Urinary bladder (tissue), 2 donors: Measurements from ENCODE around the gene WFDC8. TPM values are rescaled to one million over a fixed set of nuclear protein-coding genes. Genes with fewer than 3 reads are reported as not detected.

ENCODE experiments used
- polyA plus RNA-seq: library from polyadenylated mRNA; stranded (reverse); fragments of 200-250 nt; gene quantifications from one replicate; pipeline ENCODE4 v1.2.3, GENCODE V29; 2013
- small RNA-seq: library from RNA; depleted of rRNA; stranded (forward); fragments of <200 nt; gene quantifications from one replicate; pipeline ENCODE3, GENCODE V24; 2014
- total RNA-seq: library from RNA; depleted of rRNA; stranded (reverse); fragments of >200 nt; gene quantifications from one replicate; pipeline ENCODE4 v1.2.3, GENCODE V29; 2014
- donor health status: healthy.

The WFDC8 gene
- total and polyA plus RNA-seq, 2 donors = not detected

Small RNA genes lying within 50 kb of the gene (small RNA-seq; reads per million reads assigned to genes)
- not detected for gene AL031663.1
- not detected for gene HSPD1P21
- not detected for gene RNA5SP485

Other genes with a start within 250 kb of the WFDC8 start
- 28.9 TPM for gene SDC4, start 230.9 kb downstream of the WFDC8 start, total RNA-seq
- gene SDC4, start 230.9 kb downstream of the WFDC8 start, polyA plus RNA-seq = 110 TPM
- gene SYS1, start 216.1 kb downstream of the WFDC8 start, total RNA-seq = 19.5 TPM
- gene SYS1, start 216.1 kb downstream of the WFDC8 start, polyA plus RNA-seq = 39.4 TPM
- gene TP53TG5, start 201.0 kb downstream of the WFDC8 start, total RNA-seq = 0.69 TPM
- gene TP53TG5, start 201.0 kb downstream of the WFDC8 start, polyA plus RNA-seq = 0.96 TPM
- 15.5 TPM for gene DBNDD2, start 171.0 kb downstream of the WFDC8 start, total RNA-seq
- 194 TPM for gene DBNDD2, start 171.0 kb downstream of the WFDC8 start, polyA plus RNA-seq
- gene PIGT, start 163.1 kb downstream of the WFDC8 start, total RNA-seq = 30.5 TPM
- gene PIGT, start 163.1 kb downstream of the WFDC8 start, polyA plus RNA-seq = 121 TPM
- gene WFDC2, start 109.5 kb downstream of the WFDC8 start, total RNA-seq = not detected
- 430 TPM for gene WFDC2, start 109.5 kb downstream of the WFDC8 start, polyA plus RNA-seq
- gene SPINT3, start 63.7 kb downstream of the WFDC8 start, total RNA-seq = not detected
- gene SPINT3, start 63.7 kb downstream of the WFDC8 start, polyA plus RNA-seq = not detected
- gene WFDC6, start 39.8 kb downstream of the WFDC8 start, total RNA-seq = not detected
- gene WFDC6, start 39.8 kb downstream of the WFDC8 start, polyA plus RNA-seq = not detected
- gene EPPIN, start 31.9 kb downstream of the WFDC8 start, total RNA-seq = not detected
- gene EPPIN, start 31.9 kb downstream of the WFDC8 start, polyA plus RNA-seq = not detected
- not detected for gene WFDC10A, start 50.5 kb upstream of the WFDC8 start, total RNA-seq
- gene WFDC10A, start 50.5 kb upstream of the WFDC8 start, polyA plus RNA-seq = not detected
- not detected for gene WFDC9, start 52.0 kb upstream of the WFDC8 start, total RNA-seq
- gene WFDC9, start 52.0 kb upstream of the WFDC8 start, polyA plus RNA-seq = not detected
- not detected for gene WFDC11, start 91.0 kb upstream of the WFDC8 start, total RNA-seq
- gene WFDC11, start 91.0 kb upstream of the WFDC8 start, polyA plus RNA-seq = not detected
- gene WFDC13, start 122.8 kb upstream of the WFDC8 start, total RNA-seq = 0.37 TPM
- 0.14 TPM for gene WFDC13, start 122.8 kb upstream of the WFDC8 start, polyA plus RNA-seq
- not detected for gene WFDC10B, start 125.7 kb upstream of the WFDC8 start, total RNA-seq
- 6.9 TPM for gene WFDC10B, start 125.7 kb upstream of the WFDC8 start, polyA plus RNA-seq
- gene SPINT4, start 143.1 kb upstream of the WFDC8 start, total RNA-seq = not detected
- gene SPINT4, start 143.1 kb upstream of the WFDC8 start, polyA plus RNA-seq = not detected
- 0.90 TPM for gene WFDC3, start 212.6 kb upstream of the WFDC8 start, total RNA-seq
- 31.5 TPM for gene WFDC3, start 212.6 kb upstream of the WFDC8 start, polyA plus RNA-seq
- 8.1 TPM for gene DNTTIP1, start 212.7 kb upstream of the WFDC8 start, total RNA-seq
- gene DNTTIP1, start 212.7 kb upstream of the WFDC8 start, polyA plus RNA-seq = 67.0 TPM
- 15.6 TPM for gene UBE2C, start 233.4 kb upstream of the WFDC8 start, total RNA-seq
- 2.2 TPM for gene UBE2C, start 233.4 kb upstream of the WFDC8 start, polyA plus RNA-seq
- gene TNNC2, start 248.0 kb upstream of the WFDC8 start, total RNA-seq = 23.2 TPM
- gene TNNC2, start 248.0 kb upstream of the WFDC8 start, polyA plus RNA-seq = 4.1 TPM